ENCODE results near the gene GP1BB. TPM values are rescaled to one million over a fixed set of nuclear protein-coding genes. Genes with fewer than 3 reads are reported as not detected.

GP1BB gene
- total RNA-seq, 2 donors from 2014 or later: 6.8 to 60.3 TPM

DNA sequence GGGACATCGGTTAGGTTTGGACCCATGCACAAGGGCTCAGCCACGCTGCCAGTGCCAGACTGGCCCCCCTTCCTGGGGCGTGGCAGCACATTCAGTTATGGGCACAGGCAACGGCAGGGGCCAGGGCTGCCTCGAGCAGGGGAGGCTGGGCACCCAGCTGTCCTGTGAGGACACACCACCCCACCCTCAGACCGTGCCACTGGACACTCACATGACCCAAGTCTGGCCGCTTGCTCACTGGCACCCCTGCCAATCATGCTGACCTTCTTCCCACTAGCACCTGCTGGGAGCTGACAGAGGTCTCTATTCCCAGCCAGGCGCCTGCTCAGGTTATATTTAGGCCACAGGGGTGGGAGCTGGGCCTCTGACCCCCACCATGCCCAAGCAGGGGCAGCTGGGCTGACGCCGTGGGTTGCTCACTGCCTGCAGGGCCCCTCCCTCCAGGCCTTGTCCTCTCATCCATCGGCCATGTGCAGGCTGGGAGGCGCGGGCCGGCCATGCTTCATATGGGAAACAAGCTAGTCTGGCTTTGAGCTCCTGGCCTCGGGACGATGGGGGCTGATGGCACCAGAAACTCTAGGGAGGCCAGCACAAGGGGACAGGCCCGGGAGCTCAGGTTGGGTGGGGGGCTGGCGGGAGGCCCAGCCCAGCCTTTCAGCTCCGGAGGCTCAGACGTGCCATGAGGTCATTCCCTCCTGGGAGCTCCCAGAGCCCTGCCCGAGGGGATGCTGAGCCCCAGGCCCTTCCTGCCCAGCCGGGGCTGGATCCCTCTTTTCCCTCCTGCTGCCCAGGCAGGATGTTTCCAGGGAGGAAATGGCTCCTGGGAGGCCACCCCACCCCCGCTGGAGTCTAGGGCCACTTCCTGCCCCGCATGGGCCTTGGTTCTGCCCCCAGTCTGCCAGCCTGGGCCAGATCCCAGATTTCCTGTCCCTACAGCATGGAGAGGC lies 22.1 kb downstream of the GP1BB start:
- Histone ChIP-seq H3K27me3 (replicated peaks; ENCODE audit: insufficient read depth) (no peaks in the 10 kb centered on the region), H3K4me3 (no peak overlapping the region), H3K4me1 (replicated peaks) (no peaks in the 10 kb centered on the region), H3K27ac (no peak overlapping the region), H3K36me3 (no peaks in the 10 kb centered on the region), H3K9me3 (no peaks in the 10 kb centered on the region)
- DNase-seq (ENCODE audit: low spot score): no peak
- 54% methylated on average over 20 of the region's 24 CpGs for WGBS
- intact Hi-C loops (cut with DNase I): no loop called here
- TF ChIP-seq POLR2AphosphoS5 (IDR thresholded peaks at IDR 0.05): no peak
- TF ChIP-seq, protein P1, sequence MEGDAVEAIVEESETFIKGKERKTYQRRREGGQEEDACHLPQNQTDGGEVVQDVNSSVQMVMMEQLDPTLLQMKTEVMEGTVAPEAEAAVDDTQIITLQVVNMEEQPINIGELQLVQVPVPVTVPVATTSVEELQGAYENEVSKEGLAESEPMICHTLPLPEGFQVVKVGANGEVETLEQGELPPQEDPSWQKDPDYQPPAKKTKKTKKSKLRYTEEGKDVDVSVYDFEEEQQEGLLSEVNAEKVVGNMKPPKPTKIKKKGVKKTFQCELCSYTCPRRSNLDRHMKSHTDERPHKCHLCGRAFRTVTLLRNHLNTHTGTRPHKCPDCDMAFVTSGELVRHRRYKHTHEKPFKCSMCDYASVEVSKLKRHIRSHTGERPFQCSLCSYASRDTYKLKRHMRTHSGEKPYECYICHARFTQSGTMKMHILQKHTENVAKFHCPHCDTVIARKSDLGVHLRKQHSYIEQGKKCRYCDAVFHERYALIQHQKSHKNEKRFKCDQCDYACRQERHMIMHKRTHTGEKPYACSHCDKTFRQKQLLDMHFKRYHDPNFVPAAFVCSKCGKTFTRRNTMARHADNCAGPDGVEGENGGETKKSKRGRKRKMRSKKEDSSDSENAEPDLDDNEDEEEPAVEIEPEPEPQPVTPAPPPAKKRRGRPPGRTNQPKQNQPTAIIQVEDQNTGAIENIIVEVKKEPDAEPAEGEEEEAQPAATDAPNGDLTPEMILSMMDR (IDR thresholded peaks at IDR 0.05): no peak
- no peak for TF ChIP-seq POLR2A (IDR thresholded peaks at IDR 0.05)

DNA sequence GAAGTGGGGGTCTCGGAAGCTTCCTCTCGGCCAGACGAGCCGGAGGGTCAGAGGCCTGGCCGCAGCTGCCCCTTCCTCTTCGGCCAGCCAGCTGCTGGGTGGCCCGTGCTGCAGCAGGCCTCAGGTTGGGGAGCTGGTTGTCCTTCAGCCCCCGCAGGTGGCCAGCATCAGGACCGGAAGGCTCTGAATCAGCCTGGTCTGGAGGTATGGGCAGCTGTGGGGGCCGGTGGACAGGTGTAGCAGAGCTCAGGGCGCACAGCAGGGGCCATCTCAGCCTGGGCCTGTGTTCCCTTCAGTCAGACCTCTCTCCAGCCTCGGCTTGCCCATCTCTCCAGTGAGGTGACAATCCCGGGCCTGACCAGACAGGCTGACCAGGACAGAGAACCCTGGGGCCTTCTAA lies 23.4 kb downstream of the GP1BB start:
- Histone ChIP-seq H3K4me1 (replicated peaks) (no peaks in the 10 kb centered on the region), H3K27me3 (replicated peaks; ENCODE audit: insufficient read depth) (no peaks in the 10 kb centered on the region), H3K36me3 (no peaks in the 10 kb centered on the region), H3K9me3 (no peaks in the 10 kb centered on the region), H3K4me3 (no peak overlapping the region), H3K27ac (no peak overlapping the region)
- no peak for TF ChIP-seq POLR2AphosphoS5 (IDR thresholded peaks at IDR 0.05)
- TF ChIP-seq, protein P1 (IDR thresholded peaks at IDR 0.05): no peak
- no peak for TF ChIP-seq POLR2A (IDR thresholded peaks at IDR 0.05)
- intact Hi-C loops (cut with DNase I): no loop called here
- DNase-seq (ENCODE audit: low spot score): no peak
- WGBS: 95% methylated on average over 13 of the region's 13 CpGs

DNA sequence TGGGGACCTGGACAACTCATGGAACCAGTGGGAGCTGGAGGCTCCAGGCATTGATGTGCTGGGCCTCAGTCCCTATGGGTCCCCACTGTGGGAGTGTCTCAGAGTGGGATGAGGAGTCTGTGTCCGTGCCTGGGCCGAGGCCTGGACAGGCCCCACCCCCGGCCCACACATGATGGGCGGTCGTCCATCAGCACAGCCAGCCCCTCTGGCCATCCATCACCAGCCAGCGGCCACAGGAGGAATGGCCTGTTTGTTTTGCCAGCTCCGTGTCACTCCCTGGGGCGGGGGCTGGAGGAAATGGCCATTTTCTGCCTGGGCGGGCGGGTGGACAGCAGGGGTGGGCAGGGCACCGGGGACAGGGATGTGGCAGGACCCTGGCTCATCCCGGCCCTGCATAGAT lies 24.2 kb downstream of the GP1BB start:
- H3K27me3 ChIP-seq (replicated peaks; ENCODE audit: insufficient read depth): no peaks in the 10 kb centered on the region
- H3K36me3 ChIP-seq: no peaks in the 10 kb centered on the region
- DNase-seq (ENCODE audit: low spot score): no peak
- intact Hi-C loops (cut with DNase I): no loop called here
- no peak overlapping the region for H3K4me3 ChIP-seq
- H3K27ac ChIP-seq: no peak overlapping the region
- no peaks in the 10 kb centered on the region for H3K9me3 ChIP-seq
- 85% methylated on average over 12 of the region's 12 CpGs for WGBS
- no peaks in the 10 kb centered on the region for H3K4me1 ChIP-seq (replicated peaks)
- TF ChIP-seq, protein P1 (IDR thresholded peaks at IDR 0.05): no peak
- TF ChIP-seq POLR2A (IDR thresholded peaks at IDR 0.05): no peak
- no peak for TF ChIP-seq POLR2AphosphoS5 (IDR thresholded peaks at IDR 0.05)

DNA sequence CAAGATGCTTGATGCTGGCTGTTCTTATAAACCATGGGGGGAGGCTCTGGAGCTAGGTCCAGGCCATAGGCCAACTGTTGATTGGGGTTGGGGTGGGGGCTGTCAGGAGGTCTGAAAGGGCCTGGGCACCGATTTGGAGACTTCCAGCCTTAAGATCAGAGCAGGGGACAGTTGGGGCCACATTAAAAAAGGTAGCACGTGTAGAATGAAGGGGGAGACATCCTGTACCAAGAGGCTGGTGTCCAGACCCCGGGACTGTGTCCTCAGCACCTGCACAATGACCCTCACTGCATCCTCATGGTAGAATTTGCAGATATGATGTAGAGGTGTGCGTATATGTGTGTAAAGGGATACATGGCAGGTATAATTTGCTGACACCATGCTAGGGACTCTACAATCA lies 24.8 kb downstream of the GP1BB start:
- 90% methylated on average over 3 of the region's 4 CpGs for WGBS
- Histone ChIP-seq H3K4me1 (replicated peaks) (no peaks in the 10 kb centered on the region), H3K36me3 (no peaks in the 10 kb centered on the region), H3K27ac (no peak overlapping the region), H3K9me3 (no peaks in the 10 kb centered on the region), H3K27me3 (replicated peaks; ENCODE audit: insufficient read depth) (no peaks in the 10 kb centered on the region), H3K4me3 (no peak overlapping the region)
- intact Hi-C loops (cut with DNase I): no loop called here
- DNase-seq (ENCODE audit: low spot score): no peak
- no peak for TF ChIP-seq POLR2A (IDR thresholded peaks at IDR 0.05)
- TF ChIP-seq, protein P1 (IDR thresholded peaks at IDR 0.05): no peak
- TF ChIP-seq POLR2AphosphoS5 (IDR thresholded peaks at IDR 0.05): no peak

Data from prostate gland (tissue), 2 donors.